Fibroblast of lung (primary cell): Measurements from ENCODE around the gene KIF1A.

ENCODE experiments used
- EZH2 ChIP-seq: IDR thresholded peaks from 2 replicates; pipeline ENCODE4 v1.5.1; 2012; ENCODE audit warnings: low read length, control low read depth, mild to moderate bottlenecking; ENCODE audit errors: missing control alignments
- TF ChIP-seq, protein P1 (sequence below), 2 donors: IDR thresholded peaks in 1 of 2; conservative IDR thresholded peaks in 1 of 2; 1 replicate in 1 of 2; 2 replicates in 1 of 2; pipeline ENCODE4 v1.5.1; 2011 to 2012; ENCODE audit warnings: low read length in 2 of 2, control low read depth in 1 of 2, inconsistent platforms in 1 of 2, low read depth in 1 of 2, mild to moderate bottlenecking in 1 of 2

GRCh38 chr2:240833724-240834285 is 13.8 kb upstream of the KIF1A start:
- TF ChIP-seq, protein P1, sequence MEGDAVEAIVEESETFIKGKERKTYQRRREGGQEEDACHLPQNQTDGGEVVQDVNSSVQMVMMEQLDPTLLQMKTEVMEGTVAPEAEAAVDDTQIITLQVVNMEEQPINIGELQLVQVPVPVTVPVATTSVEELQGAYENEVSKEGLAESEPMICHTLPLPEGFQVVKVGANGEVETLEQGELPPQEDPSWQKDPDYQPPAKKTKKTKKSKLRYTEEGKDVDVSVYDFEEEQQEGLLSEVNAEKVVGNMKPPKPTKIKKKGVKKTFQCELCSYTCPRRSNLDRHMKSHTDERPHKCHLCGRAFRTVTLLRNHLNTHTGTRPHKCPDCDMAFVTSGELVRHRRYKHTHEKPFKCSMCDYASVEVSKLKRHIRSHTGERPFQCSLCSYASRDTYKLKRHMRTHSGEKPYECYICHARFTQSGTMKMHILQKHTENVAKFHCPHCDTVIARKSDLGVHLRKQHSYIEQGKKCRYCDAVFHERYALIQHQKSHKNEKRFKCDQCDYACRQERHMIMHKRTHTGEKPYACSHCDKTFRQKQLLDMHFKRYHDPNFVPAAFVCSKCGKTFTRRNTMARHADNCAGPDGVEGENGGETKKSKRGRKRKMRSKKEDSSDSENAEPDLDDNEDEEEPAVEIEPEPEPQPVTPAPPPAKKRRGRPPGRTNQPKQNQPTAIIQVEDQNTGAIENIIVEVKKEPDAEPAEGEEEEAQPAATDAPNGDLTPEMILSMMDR (conservative IDR thresholded peaks at IDR 0.05 in 1 of 2, IDR thresholded peaks at IDR 0.05 in 1 of 2; ENCODE audit: low read depth in 1 of 2, low read length in 2 of 2), result no peak
- no peak for TF ChIP-seq EZH2
